MCF 10A (cell line): ENCODE measurements around the gene RPS14. TPM values are rescaled to one million over a fixed set of nuclear protein-coding genes. Genes with fewer than 3 reads are reported as not detected.

Source experiments
- BruUV-seq: library from RNA; stranded (reverse); fragments of 400-500 nt; replicated peaks from 2 replicates; lab custom pipeline; 2021; lab: Mats Ljungman, UMichigan
- CTCF ChIA-PET: fragments of 300-600 bp; sonication (Branson Sonifier 250); formaldehyde crosslinking; extraction: SDS; loops from one replicate; lab custom pipeline; 2021; ENCODE audit warnings: antibody characterized with exemption, inconsistent platforms; lab: Yijun Ruan, JAX
- POLR2A ChIA-PET: fragments of 300-600, 350-650 bp; sonication (Branson Sonifier 250); formaldehyde crosslinking; extraction: SDS; loops from one replicate; lab custom pipeline; 2020; ENCODE audit warnings: antibody characterized with exemption, inconsistent platforms; lab: Yijun Ruan, JAX
- DNase-seq: peaks from one replicate; pipeline ENCODE4 v3.0.0-alpha.2; 2018; ENCODE audit not compliant: unreplicated experiment
- H3K27ac Mint-ChIP-seq: one replicate; pipeline ENCODE4 v1.8.0; 2022; ENCODE audit warnings: mild to moderate bottlenecking, low read depth, mixed read lengths; ENCODE audit not compliant: unreplicated experiment
- H3K27me3 Mint-ChIP-seq: one replicate; pipeline ENCODE4 v1.8.0; 2022; ENCODE audit warnings: mixed read lengths; ENCODE audit not compliant: insufficient read depth, unreplicated experiment
- H3K36me3 Mint-ChIP-seq: one replicate; pipeline ENCODE4 v1.8.0; 2022; ENCODE audit warnings: mild to moderate bottlenecking, moderate library complexity, mixed read lengths; ENCODE audit not compliant: insufficient read depth, unreplicated experiment
- H3K4me1 Mint-ChIP-seq: one replicate; pipeline ENCODE4 v1.8.0; 2022; ENCODE audit warnings: mixed read lengths; ENCODE audit not compliant: insufficient read depth, unreplicated experiment
- H3K4me3 Mint-ChIP-seq: one replicate; pipeline ENCODE4 v1.8.0; 2022; ENCODE audit warnings: mild to moderate bottlenecking, moderate library complexity, mixed read lengths; ENCODE audit not compliant: unreplicated experiment
- H3K9me3 Mint-ChIP-seq: one replicate; pipeline ENCODE4 v1.8.0; 2022; ENCODE audit warnings: mixed read lengths; ENCODE audit not compliant: unreplicated experiment
- CTCF ChIP-seq: fragments of 200-600 bp; IDR thresholded peaks from one replicate; pipeline ENCODE4 v1.8.0; 2022; ENCODE audit warnings: antibody characterized with exemption, mild to moderate bottlenecking; ENCODE audit not compliant: unreplicated experiment
- intact Hi-C: fragments of 100-400 bp; cut with micrococcal nuclease; formaldehyde crosslinking; loops from 2 replicates; pipeline ENCODE4 v1.14.1; 2022
- total RNA-seq: library from RNA; stranded (reverse); gene quantifications from 2 replicates; pipeline ENCODE4 v1.2.3, GENCODE V29; 2022

The RPS14 gene
- total RNA-seq, 1 experiment from 2014 or later = 5,481 TPM

- intact Hi-C loops = no loop called here
- no peak overlapping the region for H3K4me3 Mint-ChIP-seq
- no peak for TF ChIP-seq CTCF
- H3K27ac Mint-ChIP-seq = peak overlapping the region; percentile 83
- BruUV-seq = no TSS peak
- H3K36me3 Mint-ChIP-seq = peaks cover 6% of the 10 kb centered on the region
- peak; percentile 66 for DNase-seq
- no peaks in the 10 kb centered on the region for H3K9me3 Mint-ChIP-seq
- H3K4me1 Mint-ChIP-seq = peaks cover 24% of the 10 kb centered on the region
- no peaks in the 10 kb centered on the region for H3K27me3 Mint-ChIP-seq
- CTCF ChIA-PET = interaction anchor here (0.7 to 1.7 kb wide), 8 partner anchors 11 to 87 kb away, joined by 3 to 6 read pairs (median 4); partner anchors contain the start of gene RPS14
- POLR2A ChIA-PET = interaction anchor here (0.6 to 1.2 kb wide), 6 partner anchors 10 to 226 kb away, joined by 3 to 4 read pairs (median 3); no protein-coding TSS in a partner anchor
These were observed 24.3 kb upstream of the RPS14 start for GRCh38 chr5:150473673-150474358.

- TF ChIP-seq CTCF = no peak
- ChIA-PET CTCF (interaction anchor here (0.7 to 1.6 kb wide), 3 partner anchors 11 to 231 kb away, joined by 4 to 6 read pairs (median 6); partner anchors contain the start of gene RBM22), POLR2A (interaction anchor here (0.6 to 1.3 kb wide), 4 partner anchors 11 to 926 kb away, joined by 3 to 5 read pairs (median 4); no protein-coding TSS in a partner anchor)
- H3K27me3 Mint-ChIP-seq = no peaks in the 10 kb centered on the region
- peaks cover 6% of the 10 kb centered on the region for H3K36me3 Mint-ChIP-seq
- H3K27ac Mint-ChIP-seq = no peak overlapping the region
- H3K4me3 Mint-ChIP-seq = no peak overlapping the region
- no TSS peak for BruUV-seq
- intact Hi-C loops = loop anchor here (2.0 kb wide), 1 partner anchor 75 kb away; no protein-coding TSS in a partner anchor
- DNase-seq = peak; percentile 81
- H3K4me1 Mint-ChIP-seq = peaks cover 24% of the 10 kb centered on the region
- no peaks in the 10 kb centered on the region for H3K9me3 Mint-ChIP-seq
These were observed 20.4 kb upstream of the RPS14 start for GRCh38 chr5:150469718-150470469.

- ChIA-PET CTCF (interaction anchor here (0.5 to 1.7 kb wide), 5 partner anchors 9 to 382 kb away, joined by 3 to 5 read pairs (median 3); no protein-coding TSS in a partner anchor), POLR2A (no interaction called here)
- DNase-seq = no peak
- Mint-ChIP-seq H3K27ac (no peak overlapping the region), H3K9me3 (no peaks in the 10 kb centered on the region), H3K4me3 (no peak overlapping the region), H3K4me1 (peaks cover 10% of the 10 kb centered on the region), H3K36me3 (peaks cover 4% of the 10 kb centered on the region), H3K27me3 (no peaks in the 10 kb centered on the region)
- intact Hi-C loops = loop anchor here (2.0 kb wide), 1 partner anchor 77 kb away; no protein-coding TSS in a partner anchor
- no peak for TF ChIP-seq CTCF
- no TSS peak for BruUV-seq
These were observed 18.7 kb upstream of the RPS14 start for GRCh38 chr5:150468206-150468605.
